Fibroblast of skin of left quadriceps (primary cell): ENCODE results near the gene PI4K2A.

Source experiments
- DNase-seq, 2 experiments: peaks; one replicate each; pipeline ENCODE4 v3.0.0-alpha.2; 2013; ENCODE audit warnings: low read depth in 2 of 2

The PI4K2A gene

DNA sequence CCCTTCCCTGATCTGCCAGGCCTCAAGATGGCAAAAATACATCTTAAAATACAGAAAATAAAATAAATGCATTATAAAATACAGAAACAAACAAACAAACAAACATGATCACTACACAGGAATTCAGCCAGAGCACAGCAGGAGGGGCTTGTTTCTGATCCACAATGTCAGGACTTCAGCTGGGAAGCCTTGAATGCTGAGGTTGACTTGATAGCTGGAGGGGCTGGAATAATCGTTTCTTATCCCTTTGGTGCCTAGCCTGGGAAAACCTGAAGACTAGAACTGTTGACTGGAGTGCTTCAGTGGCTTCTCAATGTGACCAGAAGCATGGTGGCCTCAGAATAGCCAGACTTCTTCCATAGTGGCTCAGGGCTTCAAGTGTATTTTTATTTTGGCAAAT is 63.9 kb downstream of the PI4K2A start:
- no peak for DNase-seq

DNA sequence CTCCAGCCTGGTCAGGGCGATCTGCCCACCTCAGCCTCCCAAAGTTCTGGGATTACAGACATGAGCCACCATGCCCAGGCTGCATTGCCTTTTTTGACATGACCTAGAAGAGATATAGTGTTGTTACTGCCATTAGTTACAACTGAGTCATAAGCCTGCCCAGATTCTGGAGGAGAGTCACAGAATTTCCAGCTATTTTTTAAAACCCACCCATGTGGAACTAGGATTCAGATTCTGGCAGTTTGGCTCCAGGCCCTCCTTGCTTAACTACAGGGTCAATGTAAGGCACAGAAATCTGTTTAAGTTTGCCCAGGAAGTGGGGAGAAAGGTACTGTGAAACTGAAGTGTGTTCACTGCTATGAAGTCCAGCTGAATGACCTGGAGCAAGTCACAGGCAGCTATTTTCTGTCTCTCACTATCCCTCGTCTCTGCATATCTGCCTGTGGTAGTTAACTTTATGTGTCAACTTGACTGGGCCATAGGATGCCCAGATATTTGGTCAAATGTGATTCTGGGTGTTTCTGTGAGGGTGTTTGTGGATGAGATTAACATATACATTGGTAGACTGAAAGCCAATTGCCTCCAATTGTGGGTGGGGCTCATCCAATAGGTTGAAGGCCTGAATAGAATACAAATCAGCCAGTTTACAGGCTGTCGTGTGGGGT is 64.7 kb downstream of the PI4K2A start:
- DNase-seq = no peak

DNA sequence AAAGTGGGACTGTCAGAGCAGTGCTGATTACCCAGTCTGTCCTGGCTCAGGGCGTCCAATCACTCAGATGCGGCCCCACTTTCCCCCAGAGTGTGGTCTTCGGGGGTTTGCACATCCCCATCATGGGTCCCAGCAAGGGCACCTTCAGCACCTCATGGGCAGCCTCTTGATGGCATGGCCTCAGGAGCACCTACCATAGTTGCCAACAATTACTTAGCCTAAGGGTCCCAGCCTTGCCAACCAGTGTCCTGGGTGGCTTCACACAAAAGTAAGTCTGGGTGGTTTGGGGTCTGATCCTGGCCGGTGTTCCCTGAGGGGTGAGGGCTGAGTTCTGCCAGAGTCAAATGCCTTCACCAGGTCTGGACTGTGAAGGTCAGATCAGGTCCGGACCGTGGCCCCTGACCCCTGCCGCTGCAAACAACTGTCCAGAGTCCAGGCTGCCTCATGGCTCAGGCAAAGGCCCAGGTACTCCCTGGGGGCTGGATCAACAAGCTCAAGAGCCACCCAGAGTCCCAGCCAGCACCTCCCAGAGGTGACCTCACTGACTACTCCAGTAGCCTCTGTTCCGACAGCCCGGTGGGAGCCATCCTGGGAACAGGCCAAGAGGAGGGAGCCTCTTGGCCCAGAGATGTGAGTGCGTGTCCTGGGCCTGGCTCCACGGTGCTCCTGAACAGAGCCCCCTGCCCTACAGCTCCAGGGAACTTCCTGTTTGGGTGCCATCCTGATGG is 66.8 kb downstream of the PI4K2A start:
- DNase-seq = no peak

DNA sequence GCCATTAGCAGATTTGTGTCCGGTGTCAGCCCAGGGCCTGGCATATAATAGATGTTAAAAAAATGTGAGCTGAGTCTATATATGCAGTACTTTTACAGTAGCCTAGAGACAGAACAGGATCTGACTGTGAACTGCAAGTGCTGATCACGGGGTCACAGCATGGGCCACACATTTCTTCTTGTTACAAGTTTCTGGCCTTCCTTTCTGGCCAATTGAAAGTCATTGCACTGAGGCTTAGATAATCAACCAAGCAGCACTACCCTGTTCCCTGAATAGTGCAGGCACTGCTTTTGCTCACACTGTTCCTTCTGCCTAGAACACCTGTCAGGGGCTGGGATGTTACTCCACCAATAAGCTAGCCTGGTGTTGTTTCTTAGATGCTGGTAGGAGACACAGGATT is 67.7 kb downstream of the PI4K2A start:
- DNase-seq = no peak

DNA sequence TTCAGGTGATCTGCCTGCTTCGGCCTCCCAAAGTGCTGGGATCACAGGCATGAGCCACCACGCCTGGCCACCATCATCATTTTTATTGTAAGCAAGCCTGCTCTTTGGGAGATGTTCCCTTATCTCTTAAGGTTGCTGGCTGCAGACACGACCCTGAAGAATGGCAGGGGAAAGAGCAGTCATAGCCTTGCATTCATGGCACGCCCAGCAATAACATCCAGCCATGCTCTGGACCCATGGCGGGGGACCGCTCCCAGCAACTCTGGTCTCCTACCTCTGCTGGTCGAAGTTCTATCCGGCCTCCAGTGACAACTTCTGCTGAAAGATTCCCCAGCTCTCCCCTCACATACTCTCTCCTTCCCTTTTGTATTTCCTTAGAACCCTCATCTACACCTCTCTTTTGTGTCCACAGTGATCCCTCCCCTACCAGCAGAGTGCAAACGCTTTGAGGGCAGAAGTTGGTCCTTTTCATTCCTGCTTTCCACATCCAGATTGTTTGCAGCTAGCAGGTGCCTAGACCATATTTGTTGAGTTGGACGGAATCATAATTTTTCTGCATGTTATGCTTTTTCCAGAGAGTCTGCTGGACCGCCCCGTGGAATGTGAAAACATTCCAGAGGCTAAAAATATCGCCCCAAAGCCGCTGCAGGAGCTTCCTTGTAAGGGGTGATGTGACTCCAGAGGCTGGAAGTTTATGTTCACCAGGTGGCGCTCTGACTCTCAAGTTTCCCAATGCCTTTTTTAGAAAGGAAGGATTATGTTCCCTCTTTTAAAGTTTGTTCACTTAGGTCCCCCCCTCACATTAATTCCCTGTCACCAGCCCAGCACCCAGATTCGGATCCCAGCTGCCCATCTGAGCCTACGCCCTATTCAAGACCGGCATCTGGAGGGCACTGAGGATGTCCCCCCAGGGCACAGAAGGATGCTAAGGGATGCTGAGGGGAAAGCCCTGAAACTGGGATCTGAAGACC is 68.8 kb downstream of the PI4K2A start:
- peak; percentile 70 to 72 for DNase-seq

DNA sequence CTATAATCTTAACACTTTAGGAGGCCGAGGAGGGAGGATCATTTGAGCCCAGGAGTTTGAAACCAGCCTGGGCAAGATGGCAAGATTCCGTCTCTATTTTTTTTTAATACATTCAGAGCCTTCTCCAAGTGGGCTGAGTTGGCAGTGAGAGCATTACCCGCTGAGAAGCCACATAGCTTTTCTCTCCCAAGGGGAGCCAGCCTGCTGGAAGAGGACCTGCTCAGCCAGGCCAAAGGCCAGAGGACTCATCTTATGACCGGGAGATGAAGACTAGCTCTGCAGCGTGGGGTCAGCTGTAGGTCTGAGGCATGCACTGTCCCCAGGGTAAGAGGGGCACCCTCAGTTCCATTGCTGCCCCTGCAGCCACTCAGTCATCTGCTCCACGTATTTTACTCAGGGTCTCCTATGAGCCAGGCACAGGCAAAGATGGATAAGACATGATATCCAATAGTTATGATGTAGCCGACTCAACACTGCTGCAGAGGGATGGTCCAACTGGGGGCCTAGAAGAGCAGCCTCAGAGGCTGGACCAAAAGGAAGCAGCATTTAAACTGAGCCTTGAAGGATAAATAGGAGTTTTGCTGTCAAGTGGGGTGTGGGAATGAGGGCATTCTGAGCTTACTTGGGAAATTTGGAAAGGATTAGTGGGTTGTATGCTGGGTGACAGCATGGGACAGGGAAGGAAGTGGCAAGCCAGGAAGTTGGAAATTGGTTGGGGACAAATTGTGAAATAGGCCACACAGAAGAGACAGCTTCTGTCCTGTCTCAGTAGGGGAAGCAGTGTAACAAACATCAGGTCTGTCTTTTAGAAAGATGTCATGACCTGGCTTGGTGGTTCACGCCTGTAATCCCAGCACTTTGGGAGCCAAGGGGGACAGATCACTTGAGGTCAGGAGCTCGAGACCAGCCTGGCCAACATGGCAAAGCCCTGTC is 71.4 kb downstream of the PI4K2A start:
- no peak for DNase-seq

DNA sequence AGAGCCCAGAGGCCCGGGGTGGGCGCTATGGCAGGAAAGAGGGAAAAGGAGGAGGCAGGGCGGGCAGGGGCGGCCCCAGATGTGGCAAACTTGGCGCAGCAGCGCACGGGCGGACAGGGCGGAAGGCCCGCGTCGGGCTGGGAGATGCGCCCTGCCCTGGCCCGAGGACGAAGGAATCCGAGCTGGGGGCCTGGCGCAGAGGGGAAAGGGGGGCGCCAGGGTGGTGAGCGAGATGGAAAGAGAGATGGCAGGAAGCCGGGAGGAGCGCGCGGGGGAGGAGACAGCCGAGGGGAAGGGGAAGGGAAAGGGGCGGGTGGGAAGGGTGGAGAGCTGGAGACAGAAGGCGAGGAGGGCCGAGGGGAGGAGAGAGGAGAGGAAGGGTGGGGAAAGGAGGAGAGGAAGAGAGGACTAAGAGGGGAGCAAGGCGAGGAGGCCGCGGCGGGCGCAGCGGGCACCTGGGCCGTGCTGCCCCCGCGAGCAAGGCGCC is 72.9 kb downstream of the PI4K2A start, which contains the start of gene MARVELD1:
Gene MARVELD1, plus strand, starts transcription at position 392 of the 487 bp plus-strand sequence. CDS start 147 bp downstream, outside the sequence.
- peak; percentile 74 to 76 for DNase-seq

DNA sequence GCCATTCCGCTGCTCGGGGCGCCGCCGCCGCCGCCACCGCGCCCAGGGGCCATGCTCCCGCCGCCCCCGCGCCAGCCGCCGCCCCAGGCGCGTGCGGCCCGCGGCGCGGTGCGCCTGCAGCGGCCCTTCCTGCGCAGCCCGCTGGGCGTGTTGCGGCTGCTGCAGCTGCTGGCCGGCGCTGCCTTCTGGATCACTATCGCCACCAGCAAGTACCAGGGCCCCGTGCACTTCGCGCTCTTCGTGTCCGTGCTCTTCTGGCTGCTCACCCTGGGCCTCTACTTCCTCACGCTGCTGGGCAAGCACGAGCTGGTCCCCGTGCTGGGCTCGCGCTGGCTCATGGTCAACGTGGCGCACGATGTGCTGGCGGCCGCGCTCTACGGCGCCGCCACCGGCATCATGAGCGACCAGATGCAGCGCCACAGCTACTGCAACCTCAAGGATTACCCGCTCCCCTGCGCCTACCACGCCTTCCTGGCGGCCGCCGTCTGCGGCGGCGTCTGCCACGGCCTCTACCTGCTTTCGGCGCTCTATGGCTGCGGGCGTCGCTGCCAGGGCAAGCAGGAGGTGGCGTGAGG is 73.4 kb downstream of the PI4K2A start:
- no peak for DNase-seq

DNA sequence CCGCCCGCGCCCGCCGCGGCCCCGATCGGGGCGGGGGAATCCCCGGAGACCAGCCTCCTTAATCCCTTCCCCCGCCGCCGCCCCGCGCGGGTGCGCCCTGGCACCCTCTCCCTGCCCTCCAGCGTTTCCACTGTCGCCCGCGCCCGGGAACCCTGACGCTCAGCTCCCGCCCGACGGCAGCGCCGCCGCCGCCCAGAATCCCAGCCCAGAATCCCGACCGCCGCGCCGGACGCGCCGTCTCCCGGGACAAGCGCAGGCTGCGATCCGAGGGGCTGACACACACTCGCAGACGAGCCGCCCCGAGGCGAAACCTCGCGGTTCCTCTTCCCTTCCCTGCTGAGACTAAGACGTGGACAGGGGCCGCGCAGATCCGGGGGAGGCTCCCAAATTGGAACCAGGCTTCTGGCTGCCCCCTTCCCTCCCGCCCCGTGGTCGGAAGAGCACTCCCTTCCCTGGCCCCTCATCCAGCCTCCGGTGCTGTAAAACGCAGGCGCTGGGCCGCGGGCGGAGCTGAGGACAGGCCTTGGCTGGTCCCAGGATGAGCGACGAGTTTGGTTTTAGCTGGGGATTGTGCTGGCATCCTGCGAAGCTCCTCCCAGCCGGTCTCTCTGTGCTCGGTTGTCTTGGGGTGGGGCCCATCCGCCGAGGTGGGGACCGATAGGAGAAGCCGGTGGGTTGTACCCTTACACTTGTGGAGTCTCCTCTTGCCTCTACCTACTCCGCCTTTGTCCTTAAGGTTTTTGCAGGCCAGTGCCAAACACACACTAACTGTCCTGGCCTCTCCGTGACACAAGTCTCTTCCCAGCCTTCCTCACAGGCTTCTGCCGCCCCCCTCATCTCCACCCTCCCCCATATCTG is 74.2 kb downstream of the PI4K2A start:
- DNase-seq = peak; percentile 56 to 64

DNA sequence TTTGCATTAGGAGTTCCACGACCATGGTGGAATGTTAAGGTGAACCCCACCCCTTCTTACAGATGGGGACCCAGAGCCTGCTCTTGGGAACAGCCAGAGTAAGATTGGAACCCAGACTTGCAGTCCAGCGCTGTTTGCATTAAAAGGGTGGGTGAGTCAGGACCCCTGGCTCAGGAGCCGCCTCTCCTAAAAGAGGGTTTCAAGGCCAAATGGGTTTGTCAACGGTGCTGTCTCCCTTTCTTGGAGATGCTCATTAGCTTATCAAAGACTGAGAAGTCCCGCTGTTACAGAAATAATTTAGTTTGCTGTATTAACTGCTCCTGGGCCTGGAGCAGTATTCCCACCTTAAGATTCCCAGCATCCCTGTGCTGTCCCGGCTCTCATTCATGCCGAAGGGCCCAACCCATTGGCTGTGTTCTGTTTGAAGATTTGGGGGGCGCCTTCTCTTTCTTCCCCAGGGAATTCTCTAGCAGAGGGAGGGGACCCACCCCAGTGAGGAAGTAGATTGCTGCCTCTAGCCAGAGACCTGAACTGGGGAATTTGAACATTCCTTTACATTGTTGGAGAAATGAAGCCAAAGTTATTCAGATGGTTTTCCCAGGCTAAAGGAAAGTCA is 74.9 kb downstream of the PI4K2A start:
- DNase-seq = no peak

DNA sequence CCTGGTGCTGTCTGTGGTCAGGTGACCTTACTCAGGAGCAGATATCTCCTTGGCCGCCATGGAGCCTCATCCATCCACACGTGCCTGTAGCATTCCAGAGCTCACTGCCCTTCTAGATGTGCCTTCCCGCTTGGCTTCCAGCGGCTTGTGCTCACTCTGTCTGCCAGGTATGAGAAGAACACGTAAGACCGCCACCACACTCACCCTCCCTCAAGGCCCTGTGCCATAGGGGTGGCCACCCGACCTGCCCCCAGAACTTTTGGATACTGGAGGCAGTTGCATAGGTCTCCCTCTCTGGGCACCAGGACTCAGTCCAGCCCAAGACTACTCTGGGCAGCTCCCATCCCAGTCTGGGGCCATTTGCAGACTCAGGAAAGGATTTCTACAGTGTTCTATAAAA is 77.2 kb downstream of the PI4K2A start:
- DNase-seq = no peak

DNA sequence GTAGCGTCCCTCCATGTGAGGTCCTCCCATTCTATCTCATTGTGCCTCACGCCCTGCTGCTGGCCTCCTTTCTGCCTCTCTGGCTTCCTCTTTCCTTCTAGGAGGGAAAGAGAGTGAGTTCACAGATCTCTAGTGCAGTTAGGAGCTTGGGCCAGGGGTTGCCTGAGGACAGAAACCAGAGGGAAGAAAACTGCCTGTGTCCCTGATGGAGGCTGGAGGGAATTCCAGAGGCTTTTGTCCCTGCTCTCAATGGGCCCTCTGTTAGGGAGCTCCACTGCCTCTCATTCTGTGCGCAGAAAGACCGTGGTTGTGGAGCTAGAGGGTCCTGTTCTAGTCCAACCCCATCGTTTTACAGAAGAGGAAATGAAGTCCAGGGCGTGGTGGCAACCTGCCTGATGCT is 77.7 kb downstream of the PI4K2A start:
- no peak for DNase-seq

DNA sequence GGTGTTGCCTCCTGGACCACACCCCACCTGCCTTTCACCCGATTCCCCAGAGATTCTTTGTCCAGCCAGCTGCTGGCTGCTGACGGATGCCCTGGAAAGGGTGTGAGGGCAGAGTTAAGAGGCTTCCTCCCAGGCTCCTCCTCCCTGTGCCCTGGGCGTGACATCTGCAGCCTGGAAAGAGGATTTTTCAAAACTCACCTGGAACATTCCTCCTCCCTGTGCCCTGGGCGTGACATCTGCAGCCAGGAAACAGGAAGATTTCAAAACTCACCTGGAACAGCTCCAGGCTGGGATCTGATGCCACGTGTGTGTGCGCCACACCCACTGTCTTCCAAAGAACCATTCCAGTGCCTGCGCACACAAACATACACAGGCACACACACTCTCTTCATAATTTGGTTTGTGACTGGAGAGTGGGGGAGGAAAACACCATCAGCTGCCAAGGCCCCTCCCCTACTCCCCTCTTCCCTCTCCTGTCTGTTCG is 78.2 kb downstream of the PI4K2A start:
- DNase-seq = no peak

DNA sequence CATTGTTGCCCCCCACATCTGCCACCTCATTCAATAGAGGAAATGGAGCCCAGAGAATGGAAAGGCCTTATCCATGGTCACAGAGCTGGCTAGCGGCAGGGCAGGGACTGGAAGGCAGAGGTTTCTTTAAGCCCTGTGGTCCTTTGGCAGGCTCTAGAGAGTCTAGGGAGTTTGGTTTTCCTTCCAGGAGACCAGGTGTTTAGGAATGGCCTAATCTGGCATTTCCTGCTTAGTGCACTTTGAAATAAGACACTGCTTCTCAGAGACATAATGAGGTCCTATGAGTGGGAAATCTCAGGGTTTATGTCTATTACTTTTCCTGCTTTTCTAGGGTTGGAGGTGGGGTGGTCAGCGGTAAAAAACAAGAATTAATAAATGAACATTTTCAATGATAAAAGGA is 79.1 kb downstream of the PI4K2A start:
- no peak for DNase-seq

DNA sequence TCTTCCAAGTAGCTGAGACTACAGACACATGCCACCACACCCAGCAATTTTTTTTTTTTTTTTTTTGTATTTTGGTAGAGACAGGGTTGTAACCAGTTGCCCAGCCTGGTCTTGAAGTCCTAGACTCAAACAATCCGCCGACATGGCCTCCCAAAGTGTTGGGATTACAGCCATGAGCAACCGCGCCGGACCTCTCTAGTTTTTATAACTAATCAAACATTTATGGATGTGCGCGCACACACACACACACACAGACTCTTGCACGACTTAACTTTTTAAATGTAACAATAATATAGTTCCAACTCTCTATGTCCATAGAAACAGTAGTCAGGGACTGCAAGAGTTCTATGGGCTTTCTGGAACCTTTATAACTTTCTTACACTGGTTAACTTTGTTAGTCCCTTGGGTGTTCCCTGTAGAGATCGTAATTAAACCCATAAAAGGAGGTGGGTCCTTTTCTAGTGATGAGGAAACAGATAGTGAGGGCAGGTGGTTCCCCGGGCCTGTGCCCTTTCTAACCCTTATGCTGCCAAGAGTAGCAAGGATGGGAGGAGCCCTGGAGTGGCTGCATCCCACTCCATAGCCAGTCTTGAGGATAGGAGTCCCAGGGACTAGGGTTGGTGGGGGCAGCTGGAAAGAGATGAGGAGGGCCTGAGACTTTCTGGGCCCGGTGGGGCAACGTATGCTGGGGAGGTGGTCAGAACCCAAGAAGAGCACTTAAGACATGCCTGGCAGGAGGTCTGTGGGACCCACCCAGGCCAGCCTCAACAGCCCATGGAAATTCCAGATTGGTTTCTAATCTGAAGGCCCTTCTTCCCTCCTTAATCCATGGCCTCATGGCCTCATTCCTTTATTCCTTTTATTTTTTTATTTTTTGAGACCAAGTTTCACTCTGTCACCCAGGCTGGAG is 81.7 kb downstream of the PI4K2A start:
- DNase-seq = no peak

DNA sequence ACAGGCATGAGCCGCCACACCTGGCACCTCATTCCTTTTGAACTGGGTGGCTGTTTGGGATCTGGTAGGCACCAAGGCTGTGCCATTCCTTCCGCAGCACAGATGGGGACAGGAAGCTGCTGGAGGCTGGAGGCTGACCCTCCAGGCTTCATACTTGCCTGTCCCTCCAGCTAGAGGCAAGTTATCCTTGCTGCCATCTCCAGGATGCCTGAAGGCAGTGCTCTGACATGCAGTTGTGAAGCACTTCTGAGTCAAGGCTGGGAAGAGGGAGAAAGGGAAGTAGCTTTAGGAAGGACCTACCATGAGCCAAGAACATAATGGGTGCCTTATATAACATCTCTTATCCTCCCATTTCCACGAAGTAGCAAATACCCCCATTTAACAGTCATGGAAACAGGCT is 82.5 kb downstream of the PI4K2A start:
- no peak for DNase-seq

DNA sequence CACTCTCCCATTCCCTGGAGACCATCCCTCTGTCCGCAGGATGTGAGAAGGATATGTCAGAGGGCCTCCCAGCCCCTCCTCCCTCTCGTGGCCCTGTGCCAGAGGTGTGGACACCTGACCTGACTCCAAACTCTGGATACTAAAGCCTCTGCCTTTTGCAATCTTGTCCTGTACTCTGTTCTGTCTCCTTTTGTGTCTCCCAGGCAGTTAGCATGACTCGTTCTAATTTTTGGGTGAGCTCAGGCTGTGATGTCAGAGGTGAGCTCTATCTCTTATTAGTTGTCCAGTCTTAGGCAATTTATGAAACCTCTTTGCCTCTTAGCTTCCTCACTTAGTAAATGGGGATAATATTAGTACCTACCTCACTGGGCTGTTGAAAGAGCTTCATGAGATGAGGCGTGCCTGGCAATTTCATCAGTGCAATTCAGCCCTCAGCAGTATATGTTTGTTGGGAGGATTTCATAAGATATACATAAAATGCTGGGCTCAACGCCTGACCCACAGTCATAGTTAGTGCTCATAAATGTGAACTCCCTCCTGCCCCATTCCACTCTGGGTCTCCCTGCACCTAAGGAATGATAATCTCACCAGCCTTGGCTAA is 84.0 kb downstream of the PI4K2A start:
- DNase-seq = no peak
